ENCODE results near the gene D2HGDH.
"Not testable (repeated sequence)": the region's sequence is repeated elsewhere in the genome, so short reads cannot be mapped to it uniquely, and the experiment has no call there.

Gene D2HGDH

DNA sequence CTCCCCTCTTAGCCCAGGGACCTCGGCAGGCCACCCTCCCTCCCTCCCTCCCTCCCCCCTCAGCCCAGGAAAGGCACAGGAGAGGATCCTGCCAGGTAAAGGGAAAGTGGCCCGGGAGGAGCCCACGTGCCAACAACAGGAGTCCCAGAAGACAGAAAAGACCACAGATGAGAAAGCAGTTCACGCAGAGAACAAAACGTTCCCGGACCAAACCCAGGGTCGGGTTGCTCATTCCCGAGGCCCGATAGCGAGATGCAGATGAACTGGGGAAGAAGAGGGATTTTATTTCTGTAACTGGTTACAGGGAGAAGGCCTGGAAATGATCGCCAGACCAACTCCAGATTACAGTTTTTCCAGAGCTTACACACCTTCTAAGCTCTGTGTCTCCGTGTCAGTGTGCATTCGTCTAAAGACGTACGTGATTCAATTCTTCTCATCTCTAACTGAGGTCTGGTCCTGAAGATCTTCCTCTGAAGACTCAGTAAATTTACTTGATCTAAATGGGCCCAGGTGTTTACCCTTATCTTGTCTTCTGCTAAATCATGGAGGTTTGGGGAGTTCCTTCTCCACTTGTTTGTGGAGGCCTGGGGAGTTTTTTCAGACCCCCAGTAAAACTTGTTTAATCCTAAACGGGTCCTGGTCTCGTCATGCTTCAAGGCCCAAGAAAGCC lies 73.8 kb downstream of the D2HGDH start:
- DNase-seq (ENCODE audit: low read depth in 2 of 2) = no peak

DNA sequence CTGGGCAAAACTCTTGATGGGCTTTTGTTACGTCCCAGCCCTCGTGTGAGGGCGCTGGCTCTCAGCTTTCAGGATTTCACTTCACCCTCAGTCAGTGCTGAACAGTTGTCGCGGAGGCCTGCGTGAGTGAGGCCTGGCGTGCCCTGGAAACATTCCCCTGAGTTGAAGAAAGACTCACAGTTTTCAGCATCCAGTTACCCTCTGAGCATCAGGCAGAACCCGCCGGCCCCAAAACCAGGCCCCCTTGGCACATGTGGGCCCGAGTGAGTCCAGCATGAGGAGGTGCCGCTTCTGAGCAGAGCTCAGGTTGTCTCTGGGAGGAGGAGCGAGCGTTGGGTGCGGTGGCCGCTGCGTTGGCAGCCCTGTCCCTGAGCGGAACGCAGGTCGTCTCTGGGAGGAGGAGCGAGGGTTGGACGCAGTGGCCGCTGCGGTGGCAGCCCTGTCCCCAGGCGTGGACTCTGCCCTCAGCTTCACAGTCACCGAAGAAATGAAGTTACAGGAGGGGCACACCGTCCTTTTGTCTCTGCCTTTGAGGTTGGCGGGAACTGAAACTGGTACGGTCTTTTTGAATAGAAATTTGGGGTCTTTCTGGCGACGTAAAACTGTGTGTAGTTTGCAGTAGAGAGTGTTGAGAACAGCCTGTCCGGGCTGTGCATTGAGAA lies 74.4 kb downstream of the D2HGDH start, which contains the start of gene NEU4:
Gene NEU4, plus strand, starts transcription at position 473 of the 662 bp plus-strand sequence. CDS start 5,292 bp downstream, outside the sequence.
- DNase-seq (ENCODE audit: low read depth in 2 of 2) = no peak

DNA sequence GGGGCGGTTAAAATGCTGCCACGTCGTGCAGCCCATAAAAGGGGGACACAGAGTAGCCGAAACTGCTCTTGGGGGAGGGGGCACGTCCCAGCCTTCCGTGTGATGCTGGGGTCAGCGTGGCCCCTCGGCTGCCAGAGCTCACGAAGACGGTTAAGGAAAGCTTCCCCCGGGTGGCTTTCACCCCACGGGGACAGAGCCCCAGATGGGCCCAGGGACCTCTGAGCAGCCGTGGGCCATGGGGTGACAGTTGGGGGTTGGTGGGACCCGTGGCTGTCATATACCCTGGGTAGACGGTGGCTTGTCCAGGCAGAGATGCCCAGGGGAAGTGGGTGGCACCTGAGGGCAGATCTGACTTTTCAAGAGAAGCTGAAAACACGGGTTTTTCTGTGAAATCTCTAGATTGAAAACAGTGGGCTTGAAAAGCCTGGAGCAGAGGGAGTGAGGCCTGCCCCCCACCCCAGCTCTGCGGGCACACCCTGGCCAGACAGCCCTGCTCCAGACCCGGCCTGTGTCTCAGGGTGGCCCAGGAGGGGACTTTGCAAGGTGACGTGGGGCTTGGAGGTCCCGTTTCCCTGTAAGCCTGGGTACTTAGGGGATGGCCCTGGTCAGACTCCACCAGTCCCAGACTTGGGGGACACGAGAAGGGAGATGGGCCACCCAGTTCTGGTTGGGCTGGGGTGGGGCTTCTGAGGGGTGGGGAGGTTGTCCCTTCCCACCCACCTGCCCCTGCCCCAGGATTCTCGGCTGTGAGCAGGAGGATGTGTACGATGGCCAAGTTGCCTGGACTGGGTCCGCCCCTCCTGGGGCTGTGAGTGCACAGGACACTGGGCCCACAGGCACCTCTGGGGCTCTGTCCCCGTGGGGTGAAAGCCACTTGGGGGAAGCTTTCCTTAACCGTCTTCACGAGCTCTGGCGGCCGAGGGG lies 75.2 kb downstream of the D2HGDH start:
- DNase-seq (ENCODE audit: low read depth in 2 of 2) = no peak

DNA sequence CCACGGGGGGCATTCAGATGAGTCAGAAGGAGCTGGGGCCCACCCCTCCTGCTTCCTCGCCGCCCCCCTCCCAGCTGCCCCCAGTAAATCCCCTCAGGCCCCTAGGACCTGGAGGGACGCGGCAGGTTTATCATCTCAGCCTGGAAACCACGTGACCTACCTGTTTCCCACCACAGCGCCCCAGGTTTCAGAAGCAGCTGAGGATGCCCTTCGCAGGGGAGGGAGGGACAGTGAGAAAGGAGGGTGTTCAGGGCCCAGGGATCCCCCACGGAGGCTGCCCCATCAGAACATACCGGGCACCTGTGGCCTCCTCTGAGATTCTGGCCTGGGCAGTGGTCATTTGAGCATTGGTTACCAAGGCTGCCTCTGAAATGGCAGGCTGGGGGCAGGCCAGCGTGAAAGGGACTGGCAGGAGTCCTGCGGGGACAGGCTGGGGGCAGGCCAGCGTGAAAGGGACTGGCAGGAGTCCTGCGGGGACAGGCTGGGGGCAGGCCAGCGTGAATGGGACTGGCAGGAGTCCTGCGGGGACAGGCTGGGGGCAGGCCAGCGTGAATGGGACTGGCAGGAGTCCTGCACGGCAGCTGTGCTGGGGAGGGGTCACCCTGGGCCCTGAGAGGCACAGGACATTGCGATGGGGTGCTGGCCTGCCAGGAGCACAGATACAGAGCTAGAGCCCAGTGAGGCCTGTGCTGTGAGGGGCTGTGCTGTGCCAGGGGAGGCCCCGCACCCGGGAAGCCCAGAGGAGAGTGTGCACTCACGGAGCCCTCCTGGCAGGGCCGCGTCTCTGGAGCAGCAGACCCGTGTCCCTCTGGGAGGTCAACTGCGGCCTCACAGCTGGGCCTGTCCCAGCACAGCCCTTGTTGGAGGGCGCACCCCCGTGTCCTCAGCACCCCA lies 76.1 kb downstream of the D2HGDH start:
- DNase-seq (ENCODE audit: low read depth in 2 of 2) = no peak

DNA sequence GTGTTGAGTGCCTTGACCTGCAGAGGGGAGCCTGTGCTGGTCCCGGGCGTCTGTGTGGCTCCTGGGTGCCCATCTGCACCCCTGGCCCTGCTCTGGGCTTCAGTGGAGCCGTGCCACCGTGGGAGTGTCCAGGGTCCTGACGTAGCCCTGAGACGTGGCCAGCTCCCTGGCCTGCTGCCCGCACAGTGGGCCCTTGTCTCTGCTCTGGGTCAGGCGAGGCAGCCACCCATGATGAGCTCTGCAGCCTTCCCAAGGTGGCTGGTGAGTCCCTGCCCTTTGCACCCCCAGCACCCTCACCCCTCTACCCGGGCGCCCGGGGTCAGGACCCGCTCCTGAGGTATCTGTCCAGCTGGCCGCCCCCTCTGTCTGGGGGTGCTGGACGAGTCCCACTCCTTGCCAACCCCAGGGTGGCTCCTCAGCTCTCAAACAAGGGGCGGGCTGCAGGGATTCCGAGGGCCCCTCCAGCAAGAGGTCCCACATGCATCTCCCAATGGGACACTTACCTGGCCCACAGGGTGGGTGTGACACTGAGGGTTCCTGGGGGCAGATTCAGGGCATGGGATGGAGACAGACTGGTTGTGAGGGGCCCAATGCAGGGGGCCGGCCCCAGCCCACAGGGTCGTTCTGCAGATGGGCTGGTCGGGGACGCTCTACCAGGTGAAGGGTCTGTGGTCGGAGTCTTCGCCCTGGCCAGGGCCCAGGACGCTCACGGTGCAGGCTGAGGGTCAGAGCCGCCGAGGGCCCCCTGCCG lies 76.9 kb downstream of the D2HGDH start:
- no peak for DNase-seq (ENCODE audit: low read depth in 2 of 2)

DNA sequence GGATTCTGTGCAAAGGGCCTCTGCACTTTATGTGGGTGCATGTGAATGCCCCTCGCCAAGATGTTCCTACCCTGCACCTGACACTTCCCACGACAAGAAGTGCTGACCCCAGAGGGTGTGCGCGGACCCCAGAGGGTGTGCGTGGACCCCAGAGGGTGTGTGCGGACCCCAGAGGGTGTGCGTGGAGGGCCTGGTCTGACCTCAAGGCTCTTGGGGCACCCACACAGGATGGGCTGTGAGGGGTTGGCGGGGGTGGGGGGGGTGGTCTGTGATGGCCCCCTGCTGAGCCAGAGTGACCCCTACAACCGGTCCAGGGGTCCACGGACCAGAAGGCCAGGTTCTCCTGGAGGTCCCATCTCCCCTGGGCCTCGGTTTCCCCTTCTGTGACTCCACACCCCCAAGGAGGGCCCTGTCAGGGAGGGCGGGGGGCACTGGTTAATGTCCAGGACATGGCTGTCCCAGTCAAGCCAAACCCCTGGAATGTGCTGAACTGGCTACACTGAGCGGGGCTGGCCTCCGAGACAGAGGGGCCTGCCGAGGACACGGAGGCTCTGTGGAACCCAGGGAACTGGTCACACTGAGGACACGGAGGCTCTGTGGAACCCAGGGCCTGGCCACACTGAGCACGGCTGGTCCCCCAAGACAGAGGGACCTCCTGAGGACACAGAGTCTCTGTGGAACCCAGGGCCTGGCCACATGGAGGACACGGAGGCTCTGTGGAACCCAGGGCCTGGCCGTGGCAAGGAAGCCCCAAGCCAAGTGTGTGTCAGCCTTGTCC lies 77.7 kb downstream of the D2HGDH start:
- DNase-seq (ENCODE audit: low read depth in 2 of 2) = no peak

DNA sequence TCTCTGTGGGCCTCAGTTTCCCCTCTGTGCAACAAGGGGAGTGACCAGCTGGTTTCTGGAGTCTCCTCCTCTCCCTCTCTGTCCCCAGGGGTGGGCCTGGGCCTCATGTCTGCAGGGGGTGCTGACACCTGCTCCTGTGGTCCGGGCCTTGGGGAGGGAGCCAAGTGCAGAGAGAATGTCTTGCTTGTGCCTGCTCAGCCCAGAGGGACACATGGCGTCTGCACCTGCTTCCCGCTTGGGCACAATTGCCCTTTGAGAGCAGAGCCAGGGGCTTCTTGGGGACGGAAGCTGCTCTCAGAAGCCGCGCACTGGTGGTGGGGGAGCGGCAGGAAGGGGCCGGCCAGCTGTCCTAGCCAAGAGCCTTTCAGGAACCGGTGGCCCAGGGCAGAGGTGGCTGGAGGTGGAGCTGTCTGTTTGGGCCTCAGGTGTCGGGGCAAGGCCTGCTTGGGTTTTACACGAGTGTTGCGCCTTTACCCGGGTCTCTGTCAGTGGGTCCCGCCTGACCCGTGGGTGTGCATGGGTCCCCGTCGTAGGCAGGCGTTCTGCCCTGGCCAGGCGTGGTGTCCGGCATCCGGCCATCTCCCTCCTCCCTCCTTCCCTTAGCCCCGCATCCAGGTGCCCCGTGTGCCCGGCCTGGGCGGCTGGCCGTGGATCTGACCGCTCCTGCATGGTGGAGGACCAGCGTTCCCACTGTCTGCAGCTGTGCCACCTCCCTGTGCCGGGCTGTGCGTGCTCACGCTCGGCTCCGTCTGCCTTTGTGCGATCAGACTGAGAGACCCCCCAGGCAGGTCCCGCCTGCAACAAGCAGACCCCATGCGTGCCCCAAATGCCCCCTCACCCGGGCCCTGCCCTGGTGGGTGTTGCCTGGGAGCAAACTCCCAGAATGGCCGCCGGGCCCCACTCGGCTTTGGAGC lies 78.6 kb downstream of the D2HGDH start:
- DNase-seq (ENCODE audit: low read depth in 2 of 2) = no peak

DNA sequence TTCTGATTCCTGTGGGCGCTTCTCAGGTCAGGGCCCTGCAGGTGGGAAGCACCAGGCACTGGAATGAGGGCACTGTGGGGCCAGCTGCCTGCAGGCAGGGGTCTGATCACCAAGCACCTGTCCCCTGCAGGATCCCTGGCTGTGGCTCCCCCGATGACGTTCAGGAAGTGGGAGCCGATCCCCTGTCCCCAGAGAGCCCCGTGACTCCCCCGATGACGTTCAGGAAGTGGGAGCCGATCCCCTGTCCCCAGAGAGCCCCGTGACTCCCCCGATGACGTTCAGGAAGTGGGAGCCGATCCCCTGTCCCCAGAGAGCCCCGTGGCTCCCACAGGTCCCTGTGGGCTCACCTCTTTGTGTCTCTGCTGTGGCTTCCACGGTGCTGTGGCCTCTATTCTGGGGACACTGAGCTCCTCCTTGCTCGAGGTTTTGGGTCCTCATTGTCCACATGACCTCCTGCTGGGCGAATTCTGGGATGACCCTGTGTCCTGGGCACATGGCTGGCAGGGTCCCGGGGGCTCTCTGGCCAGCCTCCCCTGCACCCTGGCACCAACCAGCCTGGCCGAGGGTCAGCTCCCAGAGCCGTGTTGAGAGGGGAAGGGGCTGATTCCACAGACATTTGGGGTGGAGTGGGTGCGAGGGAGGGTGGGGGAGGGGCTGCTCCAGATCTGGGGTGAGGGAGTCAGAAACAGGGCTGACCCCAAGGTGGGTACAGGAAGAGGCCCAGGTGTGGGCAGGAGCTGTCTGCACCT lies 79.4 kb downstream of the D2HGDH start:
- no peak for DNase-seq (ENCODE audit: low read depth in 2 of 2)

DNA sequence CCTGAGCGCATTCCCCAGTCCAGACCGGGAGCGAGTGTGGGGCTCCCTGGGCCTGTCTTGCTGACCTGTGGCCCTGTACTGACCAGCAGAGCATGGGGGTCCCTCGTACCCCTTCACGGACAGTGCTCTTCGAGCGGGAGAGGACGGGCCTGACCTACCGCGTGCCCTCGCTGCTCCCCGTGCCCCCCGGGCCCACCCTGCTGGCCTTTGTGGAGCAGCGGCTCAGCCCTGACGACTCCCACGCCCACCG lies 79.9 kb downstream of the D2HGDH start:
- no peak for DNase-seq (ENCODE audit: low read depth in 2 of 2)

DNA sequence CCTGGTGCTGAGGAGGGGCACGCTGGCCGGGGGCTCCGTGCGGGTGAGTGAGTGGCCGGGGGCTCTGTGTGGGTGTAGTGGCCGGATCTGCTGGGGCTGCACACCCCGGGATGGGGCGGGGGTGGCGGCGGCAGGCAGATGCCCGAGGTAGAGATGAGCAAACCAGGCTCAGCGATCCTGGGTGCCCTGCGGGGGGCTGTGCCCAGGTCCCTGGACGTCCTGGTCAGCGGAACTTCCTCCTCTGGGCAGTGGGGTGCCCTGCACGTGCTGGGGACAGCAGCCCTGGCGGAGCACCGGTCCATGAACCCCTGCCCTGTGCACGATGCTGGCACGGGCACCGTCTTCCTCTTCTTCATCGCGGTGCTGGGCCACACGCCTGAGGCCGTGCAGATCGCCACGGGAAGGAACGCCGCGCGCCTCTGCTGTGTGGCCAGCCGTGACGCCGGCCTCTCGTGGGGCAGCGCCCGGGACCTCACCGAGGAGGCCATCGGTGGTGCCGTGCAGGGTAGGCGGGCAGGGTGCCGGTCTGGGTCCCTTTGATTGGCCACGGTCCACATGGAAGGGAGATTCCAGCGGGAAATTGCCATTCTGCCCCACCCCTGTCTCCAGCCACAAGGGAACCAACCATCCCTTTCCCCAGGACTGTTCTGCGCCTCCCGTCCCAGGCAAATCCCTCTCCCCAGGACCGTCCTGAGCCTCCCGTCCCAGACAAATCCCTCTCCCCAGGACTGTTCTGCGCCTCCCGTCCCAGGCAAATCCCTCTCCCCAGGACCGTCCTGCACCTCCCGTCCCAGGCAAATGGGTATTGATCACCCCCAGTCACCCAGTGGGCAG lies 80.4 kb downstream of the D2HGDH start:
- no peak for DNase-seq (ENCODE audit: low read depth in 2 of 2)

DNA sequence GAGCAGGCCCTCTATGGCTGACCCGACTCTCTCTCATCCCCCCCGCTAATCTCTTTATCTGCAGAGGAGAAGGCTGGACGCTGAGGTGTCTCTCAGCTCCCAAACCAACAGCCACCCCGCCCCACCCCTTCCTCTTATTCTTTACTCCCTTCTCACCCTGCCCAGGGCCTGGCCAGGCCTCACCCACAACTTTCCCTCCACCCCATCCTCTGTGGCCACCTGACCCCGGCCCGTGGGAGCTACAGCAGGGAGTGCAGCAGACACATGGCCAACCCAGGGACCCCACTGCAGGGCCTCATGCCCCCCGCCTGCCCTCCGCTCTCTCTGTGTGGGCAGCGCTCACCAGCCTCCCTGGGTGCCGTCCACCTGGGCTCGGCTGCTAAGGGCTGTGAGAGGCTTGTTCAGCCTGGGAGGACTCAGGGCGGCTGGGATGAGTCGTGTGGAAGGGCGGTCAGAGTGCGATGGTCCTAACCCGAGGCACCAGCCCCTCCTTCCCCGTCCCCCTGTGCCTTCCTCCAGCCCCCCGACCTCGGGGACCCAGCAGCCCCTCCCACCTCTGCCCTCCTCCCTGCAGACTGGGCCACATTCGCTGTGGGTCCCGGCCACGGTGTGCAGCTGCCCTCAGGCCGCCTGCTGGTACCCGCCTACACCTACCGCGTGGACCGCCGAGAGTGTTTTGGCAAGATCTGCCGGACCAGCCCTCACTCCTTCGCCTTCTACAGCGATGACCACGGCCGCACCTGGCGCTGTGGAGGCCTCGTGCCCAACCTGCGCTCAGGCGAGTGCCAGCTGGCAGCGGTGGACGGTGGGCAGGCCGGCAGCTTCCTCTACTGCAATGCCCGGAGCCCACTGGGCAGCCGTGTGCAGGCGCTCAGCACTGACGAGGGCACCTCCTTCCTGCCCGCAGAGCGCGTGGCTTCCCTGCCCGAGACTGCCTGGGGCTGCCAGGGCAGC lies 81.3 kb downstream of the D2HGDH start:
- no peak for DNase-seq (ENCODE audit: low read depth in 2 of 2)

DNA sequence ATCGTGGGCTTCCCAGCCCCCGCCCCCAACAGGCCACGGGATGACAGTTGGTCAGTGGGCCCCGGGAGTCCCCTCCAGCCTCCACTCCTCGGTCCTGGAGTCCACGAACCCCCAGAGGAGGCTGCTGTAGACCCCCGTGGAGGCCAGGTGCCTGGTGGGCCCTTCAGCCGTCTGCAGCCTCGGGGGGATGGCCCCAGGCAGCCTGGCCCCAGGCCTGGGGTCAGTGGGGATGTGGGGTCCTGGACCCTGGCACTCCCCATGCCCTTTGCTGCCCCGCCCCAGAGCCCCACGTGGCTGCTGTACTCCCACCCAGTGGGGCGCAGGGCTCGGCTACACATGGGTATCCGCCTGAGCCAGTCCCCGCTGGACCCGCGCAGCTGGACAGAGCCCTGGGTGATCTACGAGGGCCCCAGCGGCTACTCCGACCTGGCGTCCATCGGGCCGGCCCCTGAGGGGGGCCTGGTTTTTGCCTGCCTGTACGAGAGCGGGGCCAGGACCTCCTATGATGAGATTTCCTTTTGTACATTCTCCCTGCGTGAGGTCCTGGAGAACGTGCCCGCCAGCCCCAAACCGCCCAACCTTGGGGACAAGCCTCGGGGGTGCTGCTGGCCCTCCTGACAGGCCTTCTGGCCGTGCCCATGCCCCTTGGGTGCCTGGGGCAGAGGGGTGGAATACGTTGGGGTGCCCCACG lies 82.1 kb downstream of the D2HGDH start:
- no peak for DNase-seq (ENCODE audit: low read depth in 2 of 2)

DNA sequence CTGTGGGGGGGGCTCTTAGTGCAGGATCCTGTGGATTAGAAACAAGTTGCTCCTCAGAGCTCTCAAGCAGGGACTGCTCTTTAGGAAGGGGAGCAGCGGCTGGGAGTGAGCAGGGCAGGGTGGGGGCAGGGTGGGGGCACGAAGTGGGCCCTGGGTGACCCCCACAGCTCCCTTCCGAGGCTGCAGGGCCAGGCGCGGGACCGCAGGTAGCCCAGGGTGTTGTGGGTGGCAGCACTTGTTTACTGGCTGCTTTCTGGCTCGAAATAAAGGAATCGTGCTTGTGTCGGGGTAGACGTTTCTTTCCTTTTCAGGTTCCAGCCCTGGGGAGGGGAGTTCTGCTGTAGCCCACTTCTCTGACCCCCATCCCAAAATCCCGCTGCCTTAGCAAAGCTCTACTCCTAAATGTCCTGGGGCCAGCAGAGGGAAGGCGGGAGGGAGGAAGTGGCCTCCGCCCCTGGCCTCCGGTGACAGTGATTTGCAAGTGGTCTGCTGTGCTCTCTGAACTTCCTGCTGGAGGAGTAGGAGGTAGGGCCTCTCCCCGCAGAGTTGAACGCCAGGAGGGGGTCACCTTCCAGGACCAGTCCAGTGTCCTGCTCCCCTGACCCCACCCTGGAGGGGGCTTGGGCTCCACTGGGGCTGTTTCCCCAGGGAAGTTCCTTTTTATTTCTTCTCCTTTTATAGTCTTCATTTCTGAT lies 82.8 kb downstream of the D2HGDH start:
- DNase-seq (ENCODE audit: low read depth in 2 of 2) = no peak

DNA sequence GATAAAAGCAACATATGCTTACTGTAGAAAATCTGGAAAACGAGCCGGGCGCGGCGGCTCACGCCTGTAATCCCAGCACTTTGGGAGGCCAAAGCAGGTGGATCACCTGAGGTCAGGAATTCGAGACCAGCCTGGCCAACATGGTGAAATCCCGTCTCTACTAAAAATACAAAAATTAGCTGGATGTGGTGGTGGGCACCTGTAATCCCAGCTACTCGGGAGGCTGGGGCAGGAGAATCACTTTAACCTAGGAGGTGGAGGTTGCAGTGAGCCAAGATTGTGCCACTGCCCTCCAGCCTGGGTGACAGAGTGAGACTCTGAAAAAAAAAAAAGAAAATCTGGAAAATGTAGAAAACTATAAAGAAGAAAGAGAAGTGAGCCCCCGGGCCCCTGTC lies 83.4 kb downstream of the D2HGDH start:
- DNase-seq (ENCODE audit: low read depth in 2 of 2) = not testable (repeated sequence)

Data from fibroblast of skin of left biceps (primary cell).